GM12892 (cell line): ENCODE measurements around the gene NIT2.

ENCODE experiments used
- POLR2A ChIP-seq: IDR thresholded peaks from 2 replicates; pipeline ENCODE4 v1.6.1; 2011; ENCODE audit warnings: low read depth, low read length, control low read depth
- POLR2AphosphoS5 ChIP-seq: IDR thresholded peaks from 2 replicates; pipeline ENCODE4 v1.6.1; 2011; ENCODE audit warnings: low read depth, low read length, control low read depth

GRCh38 chr3:100319951-100320350, 14.6 kb upstream of the NIT2 start:
- TF ChIP-seq POLR2AphosphoS5 (no peak), POLR2A (no peak)
